Transverse colon (tissue), 4 donors: ENCODE results near the gene LSR. TPM values are rescaled to one million over a fixed set of nuclear protein-coding genes. Genes with fewer than 3 reads are reported as not detected.

Experiments used
- DNase-seq: peaks from one replicate; pipeline ENCODE4 v3.0.0-alpha.2; 2019
- H3K27ac ChIP-seq, 4 donors: fragments of 200-600 bp; sonication (generic); 2 replicates each; pipeline ENCODE4 v1.5.1; 2016 to 2018; ENCODE audit warnings: inconsistent platforms in 4 of 4
- H3K27me3 ChIP-seq: fragments of 200-600 bp; sonication (generic); 2 replicates; pipeline ENCODE4 v1.5.1; 2017; ENCODE audit warnings: inconsistent platforms
- H3K36me3 ChIP-seq, 4 donors: fragments of 200-600 bp; sonication (generic); 2 replicates each; pipeline ENCODE4 v1.5.1; 2017 to 2019; ENCODE audit warnings: inconsistent platforms in 4 of 4
- H3K4me1 ChIP-seq, 4 donors: fragments of 200-600 bp; sonication (generic); 2 replicates each; pipeline ENCODE4 v1.5.1; 2017 to 2020; ENCODE audit warnings: inconsistent platforms in 4 of 4
- H3K4me3 ChIP-seq, 4 donors: fragments of 200-600 bp; sonication (generic); 1 replicate in 1 of 4; 2 replicates in 3 of 4; pipeline versions ENCODE4 v1.5.1 to v1.6.1; 2017 to 2019; ENCODE audit warnings: inconsistent platforms in 4 of 4
- H3K9me3 ChIP-seq, 2 donors: fragments of 200-600 bp; sonication (generic); 2 replicates each; pipeline ENCODE4 v1.5.1; 2017 to 2019; ENCODE audit warnings: inconsistent platforms in 2 of 2
- EP300 ChIP-seq: sonication (generic); formaldehyde crosslinking; IDR thresholded peaks from one replicate; pipeline ENCODE4 v1.6.1; 2017; ENCODE audit warnings: antibody characterized with exemption, low read depth
- POLR2A ChIP-seq: fragments of 450-650 bp; IDR thresholded peaks from one replicate; pipeline ENCODE4 v1.6.1; 2016; ENCODE audit warnings: antibody characterized with exemption, mild to moderate bottlenecking, moderate library complexity
- POLR2AphosphoS5 ChIP-seq, 3 donors: sonication (generic); formaldehyde crosslinking; IDR thresholded peaks; one replicate each; pipeline ENCODE4 v1.6.1; 2016; ENCODE audit warnings: antibody characterized with exemption in 3 of 3
- WGBS, 2 donors: methylation state at CpG; one replicate each; pipeline ENCODE4 v1.1.5; 2018; ENCODE audit warnings: low coverage in 1 of 2; 5-methylcytosine and 5-hydroxymethylcytosine counted together
- in situ Hi-C, 4 donors: fragments of 200-750 bp; cut with MboI; loops; one replicate each; pipeline versions ENCODE4 v1.15.0 to v1.15.1; 2017; ENCODE audit warnings: low sequenced_read_pairs in 3 of 4, low pct_ligation_motif_present in 1 of 4, low pct_unique_long_range_greater_than_20kb in 1 of 4
- intact Hi-C: fragments of 100-400 bp; cut with DNase I; formaldehyde crosslinking; loops from one replicate; pipeline ENCODE4 v1.15.1; 2023; ENCODE audit warnings: low total_unique reads
- total RNA-seq, 4 donors: library from RNA; depleted of rRNA; stranded (reverse); fragments of >200 nt; gene quantifications; one replicate each; pipeline ENCODE4 v1.1.0, GENCODE V29; 2016
- TF ChIP-seq, protein P1 (sequence below), 5 experiments: fragments of 200-600 bp in 3 of 5; fragments of 450-650 bp in 2 of 5; sonication (generic) in 3 of 5; IDR thresholded peaks; 1 replicate in 2 of 5; 2 replicates in 3 of 5; pipeline ENCODE4 v1.5.1; 2016 to 2017; ENCODE audit warnings: antibody characterized with exemption in 5 of 5, inconsistent platforms in 3 of 5, mild to moderate bottlenecking in 2 of 5, moderate library complexity in 1 of 5

The LSR gene
- total RNA-seq, 4 donors from 2014 or later, result 124 to 484 (median 330) TPM

DNA sequence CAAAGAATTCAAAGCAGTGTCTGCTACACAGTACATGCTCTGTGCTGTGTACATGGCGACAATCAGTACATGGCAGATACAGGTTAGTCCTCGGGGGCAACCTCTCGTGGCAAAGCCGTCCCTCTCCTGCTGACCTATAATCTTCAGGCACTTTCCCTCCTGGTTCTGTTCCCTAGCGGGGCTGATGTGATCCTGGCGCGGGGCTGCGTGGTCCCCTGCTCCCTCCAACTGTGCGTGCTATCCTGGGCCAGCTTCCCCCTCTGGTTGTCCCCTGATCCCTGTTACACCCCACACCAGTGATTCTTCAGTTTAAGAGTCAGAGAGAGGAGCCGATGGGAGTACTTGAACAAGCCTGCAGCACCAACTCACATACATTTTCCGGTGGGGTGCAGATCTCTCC lies 55.2 kb downstream of the LSR start:
- Histone ChIP-seq H3K36me3 (no peaks in the 10 kb centered on the region), H3K4me1 (no peaks in the 10 kb centered on the region), H3K27ac (no peak overlapping the region), H3K4me3 (no peak overlapping the region), H3K9me3 (no peaks in the 10 kb centered on the region), H3K27me3 (no peaks in the 10 kb centered on the region)
- WGBS, 2 donors, result 85 to 100% methylated on average over 2 to 11 of the region's 11 CpGs
- in situ Hi-C loops, result no loop called here
- no peak for DNase-seq
- TF ChIP-seq, protein P1, sequence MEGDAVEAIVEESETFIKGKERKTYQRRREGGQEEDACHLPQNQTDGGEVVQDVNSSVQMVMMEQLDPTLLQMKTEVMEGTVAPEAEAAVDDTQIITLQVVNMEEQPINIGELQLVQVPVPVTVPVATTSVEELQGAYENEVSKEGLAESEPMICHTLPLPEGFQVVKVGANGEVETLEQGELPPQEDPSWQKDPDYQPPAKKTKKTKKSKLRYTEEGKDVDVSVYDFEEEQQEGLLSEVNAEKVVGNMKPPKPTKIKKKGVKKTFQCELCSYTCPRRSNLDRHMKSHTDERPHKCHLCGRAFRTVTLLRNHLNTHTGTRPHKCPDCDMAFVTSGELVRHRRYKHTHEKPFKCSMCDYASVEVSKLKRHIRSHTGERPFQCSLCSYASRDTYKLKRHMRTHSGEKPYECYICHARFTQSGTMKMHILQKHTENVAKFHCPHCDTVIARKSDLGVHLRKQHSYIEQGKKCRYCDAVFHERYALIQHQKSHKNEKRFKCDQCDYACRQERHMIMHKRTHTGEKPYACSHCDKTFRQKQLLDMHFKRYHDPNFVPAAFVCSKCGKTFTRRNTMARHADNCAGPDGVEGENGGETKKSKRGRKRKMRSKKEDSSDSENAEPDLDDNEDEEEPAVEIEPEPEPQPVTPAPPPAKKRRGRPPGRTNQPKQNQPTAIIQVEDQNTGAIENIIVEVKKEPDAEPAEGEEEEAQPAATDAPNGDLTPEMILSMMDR (IDR thresholded peaks at IDR 0.05), result no peak
- TF ChIP-seq POLR2AphosphoS5 (IDR thresholded peaks at IDR 0.05), result no peak
- TF ChIP-seq EP300, result no peak
- TF ChIP-seq POLR2A, result no peak
- intact Hi-C loops, result no loop called here

DNA sequence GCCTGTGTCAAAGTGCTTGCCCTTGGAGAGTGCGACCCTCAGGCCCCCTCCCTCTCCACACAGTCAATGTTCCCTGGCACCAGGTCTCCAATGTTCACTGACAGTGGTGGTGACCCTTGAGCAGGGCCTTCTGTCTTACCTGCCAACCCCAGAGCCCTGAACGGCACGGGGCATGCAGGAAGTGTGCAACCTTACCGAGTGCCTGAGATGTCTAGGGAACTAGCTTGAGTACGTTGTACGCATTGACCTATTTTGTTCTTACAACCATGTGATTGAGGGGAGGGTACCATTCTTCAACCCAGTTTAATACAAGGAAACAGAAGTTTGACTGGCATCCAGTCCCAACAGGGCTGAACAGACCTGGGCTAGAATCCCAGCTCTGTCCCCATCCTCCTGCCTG lies 56.4 kb downstream of the LSR start:
- Histone ChIP-seq H3K4me3 (no peak overlapping the region), H3K9me3 (no peaks in the 10 kb centered on the region), H3K36me3 (no peaks in the 10 kb centered on the region), H3K4me1 (no peaks in the 10 kb centered on the region), H3K27ac (no peak overlapping the region), H3K27me3 (no peaks in the 10 kb centered on the region)
- in situ Hi-C loops (no loop called here), intact Hi-C loops (loop anchor here (1.0 kb wide), 1 partner anchor 24 kb away; no protein-coding TSS in a partner anchor)
- no peak for TF ChIP-seq EP300
- TF ChIP-seq POLR2AphosphoS5 (IDR thresholded peaks at IDR 0.05), result no peak
- TF ChIP-seq POLR2A, result no peak
- TF ChIP-seq, protein P1 (IDR thresholded peaks at IDR 0.05), result no peak
- 90% methylated on average over 6 of the region's 6 CpGs; no CpG with 5 or more reads in 1 of the 2 donors for WGBS, 2 donors
- no peak for DNase-seq

DNA sequence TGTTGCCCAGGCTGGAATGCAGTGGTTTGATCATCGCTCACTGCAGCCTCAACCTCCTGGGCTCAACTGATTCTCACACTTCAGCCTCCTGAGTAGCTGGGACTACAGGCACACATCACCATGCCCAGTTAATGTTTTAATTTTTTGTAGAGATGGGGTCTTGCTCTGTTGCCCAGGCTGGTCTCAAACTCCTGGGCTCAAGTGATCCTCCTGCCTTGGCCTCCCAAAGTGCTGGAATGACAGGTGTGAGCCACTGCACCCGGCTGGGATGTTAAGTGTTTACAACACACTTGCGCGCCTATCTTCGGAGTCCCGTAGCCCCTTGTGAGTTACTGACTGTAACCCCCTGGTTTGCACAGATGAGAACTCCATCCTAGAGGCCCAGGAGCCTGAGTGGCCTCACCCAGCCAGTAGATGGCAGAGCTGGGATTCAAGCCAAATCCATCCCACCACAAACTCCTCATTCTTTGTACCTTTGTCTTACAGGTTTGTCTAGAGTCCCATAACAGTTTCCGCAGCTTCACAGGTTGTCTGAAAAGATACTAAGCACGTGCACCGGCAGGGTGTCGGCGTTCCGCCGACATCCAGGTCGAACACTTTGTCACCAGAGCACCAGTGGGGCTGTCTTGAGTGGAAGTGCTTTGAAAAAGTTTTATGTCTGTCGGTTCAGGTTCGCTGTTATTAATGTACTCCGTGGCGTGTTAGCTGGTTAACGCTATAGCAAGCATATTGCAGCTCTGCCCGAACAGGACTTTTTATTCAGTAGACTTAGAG lies 57.9 kb downstream of the LSR start:
- Histone ChIP-seq H3K4me1 (no peaks in the 10 kb centered on the region), H3K9me3 (no peaks in the 10 kb centered on the region), H3K27me3 (no peaks in the 10 kb centered on the region), H3K4me3 (no peak overlapping the region), H3K36me3 (no peaks in the 10 kb centered on the region), H3K27ac (no peak overlapping the region)
- 85% methylated on average over 20 of the region's 20 CpGs; no CpG with 5 or more reads in 1 of the 2 donors for whole genome bisulfite sequencing, 2 donors
- DNase-seq, result no peak
- intact Hi-C loops, result no loop called here
- TF ChIP-seq POLR2AphosphoS5 (IDR thresholded peaks at IDR 0.05), result no peak
- TF ChIP-seq, protein P1 (IDR thresholded peaks at IDR 0.05), result no peak
- TF ChIP-seq EP300, result no peak
- no peak for TF ChIP-seq POLR2A
- in situ Hi-C loops, result no loop called here

DNA sequence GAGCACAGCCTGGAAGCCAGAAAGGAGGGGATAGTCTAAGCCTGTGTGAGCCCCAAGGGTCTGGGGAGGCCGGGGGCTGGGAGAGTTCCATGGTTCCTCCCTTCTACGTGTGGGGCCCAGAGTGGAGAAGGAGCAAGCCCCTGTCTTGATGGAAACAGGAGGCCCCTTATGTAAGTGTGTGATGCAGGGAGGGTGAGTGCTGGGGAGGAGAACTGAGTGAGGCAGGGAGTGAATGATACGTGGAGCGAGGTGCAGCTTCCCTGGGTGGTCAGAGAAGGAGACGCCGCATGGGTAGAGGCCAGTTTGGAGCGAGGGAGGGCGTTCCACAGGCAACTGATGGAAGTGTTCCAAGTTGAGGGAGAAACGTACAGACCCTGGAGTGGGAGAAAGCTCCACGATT lies 59.1 kb downstream of the LSR start:
- H3K9me3 ChIP-seq, result no peaks in the 10 kb centered on the region
- H3K27me3 ChIP-seq, result no peaks in the 10 kb centered on the region
- no peak overlapping the region for H3K4me3 ChIP-seq
- in situ Hi-C loops (no loop called here), intact Hi-C loops (no loop called here)
- no peaks in the 10 kb centered on the region for H3K4me1 ChIP-seq
- no peak overlapping the region for H3K27ac ChIP-seq
- TF ChIP-seq POLR2AphosphoS5 (IDR thresholded peaks at IDR 0.05) (no peak), POLR2A (no peak), EP300 (no peak)
- TF ChIP-seq, protein P1 (IDR thresholded peaks at IDR 0.05), result no peak
- no peak for DNase-seq
- no peaks in the 10 kb centered on the region for H3K36me3 ChIP-seq
- WGBS, 2 donors, result 67 to 71% methylated on average over 8 to 10 of the region's 10 CpGs
